Fibroblast of lung (primary cell): ENCODE measurements around the gene SUSD6.

Experiments used
- CTCF ChIP-seq, 2 donors: IDR thresholded peaks in 1 of 2; conservative IDR thresholded peaks in 1 of 2; 1 replicate in 1 of 2; 2 replicates in 1 of 2; pipeline ENCODE4 v1.5.1; 2011 to 2012; ENCODE audit warnings: low read length in 2 of 2, control low read depth in 1 of 2, inconsistent platforms in 1 of 2, low read depth in 1 of 2, mild to moderate bottlenecking in 1 of 2
- EZH2 ChIP-seq: IDR thresholded peaks from 2 replicates; pipeline ENCODE4 v1.5.1; 2012; ENCODE audit warnings: low read length, control low read depth, mild to moderate bottlenecking; ENCODE audit errors: missing control alignments

GRCh38 chr14:69664865-69665526 lies 53.6 kb downstream of the SUSD6 start:
- no peak for TF ChIP-seq EZH2
- TF ChIP-seq CTCF (conservative IDR thresholded peaks at IDR 0.05 in 1 of 2, IDR thresholded peaks at IDR 0.05 in 1 of 2; ENCODE audit: low read depth in 1 of 2, low read length in 2 of 2), result no peak
